Measurements from ENCODE around the gene FNBP1. TPM values are rescaled to one million over a fixed set of nuclear protein-coding genes. Genes with fewer than 3 reads are reported as not detected.
"Not testable (repeated sequence)": the region's sequence is repeated elsewhere in the genome, so short reads cannot be mapped to it uniquely, and the experiment has no call there.

Gene FNBP1
- total RNA-seq, 1 donor from 2014 or later: 34.9 TPM

DNA sequence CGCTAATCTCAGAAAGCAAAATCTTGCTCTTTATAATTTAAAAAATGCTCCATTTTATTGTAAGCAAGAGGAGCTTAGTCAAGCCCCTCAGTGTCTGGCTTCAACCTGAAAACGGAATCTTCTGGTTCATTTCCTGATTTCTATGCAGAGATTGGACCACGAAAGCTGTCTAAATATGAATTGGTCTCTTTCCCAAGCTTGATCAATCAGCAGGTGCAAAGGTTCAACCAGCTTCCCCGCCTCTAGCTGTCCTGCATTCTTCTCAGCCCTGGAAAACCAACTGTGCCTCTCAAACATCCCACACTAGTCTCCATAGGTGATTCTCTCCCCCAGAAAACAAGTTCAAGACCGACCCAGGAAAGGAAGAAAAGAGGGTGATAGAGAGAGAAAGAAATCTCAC, 34.5 kb downstream of the FNBP1 start:
- H3K27me3 Mint-ChIP-seq (ENCODE audit: insufficient read depth, low read depth): peaks cover 2% of the 10 kb centered on the region
- TF ChIP-seq, protein P1, sequence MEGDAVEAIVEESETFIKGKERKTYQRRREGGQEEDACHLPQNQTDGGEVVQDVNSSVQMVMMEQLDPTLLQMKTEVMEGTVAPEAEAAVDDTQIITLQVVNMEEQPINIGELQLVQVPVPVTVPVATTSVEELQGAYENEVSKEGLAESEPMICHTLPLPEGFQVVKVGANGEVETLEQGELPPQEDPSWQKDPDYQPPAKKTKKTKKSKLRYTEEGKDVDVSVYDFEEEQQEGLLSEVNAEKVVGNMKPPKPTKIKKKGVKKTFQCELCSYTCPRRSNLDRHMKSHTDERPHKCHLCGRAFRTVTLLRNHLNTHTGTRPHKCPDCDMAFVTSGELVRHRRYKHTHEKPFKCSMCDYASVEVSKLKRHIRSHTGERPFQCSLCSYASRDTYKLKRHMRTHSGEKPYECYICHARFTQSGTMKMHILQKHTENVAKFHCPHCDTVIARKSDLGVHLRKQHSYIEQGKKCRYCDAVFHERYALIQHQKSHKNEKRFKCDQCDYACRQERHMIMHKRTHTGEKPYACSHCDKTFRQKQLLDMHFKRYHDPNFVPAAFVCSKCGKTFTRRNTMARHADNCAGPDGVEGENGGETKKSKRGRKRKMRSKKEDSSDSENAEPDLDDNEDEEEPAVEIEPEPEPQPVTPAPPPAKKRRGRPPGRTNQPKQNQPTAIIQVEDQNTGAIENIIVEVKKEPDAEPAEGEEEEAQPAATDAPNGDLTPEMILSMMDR (IDR thresholded peaks at IDR 0.05): no peak
- TF ChIP-seq EZH2phosphoT487 (IDR thresholded peaks at IDR 0.05) (no peak), EZH2 (IDR thresholded peaks at IDR 0.05) (no peak)
- no peak overlapping the region for H3K4me2 ChIP-seq
- no peaks in the 10 kb centered on the region for H3K27me3 ChIP-seq
- peaks cover 17% of the 10 kb centered on the region for H3K79me2 ChIP-seq (ENCODE audit: low read depth)
- no peak overlapping the region for H3K4me3 Mint-ChIP-seq
- no peaks in the 10 kb centered on the region for H3K4me1 ChIP-seq
- no peak for DNase-seq (ENCODE audit: low spot score)
- peaks cover 8% of the 10 kb centered on the region for H3K36me3 Mint-ChIP-seq
- no peak overlapping the region for H3K27ac Mint-ChIP-seq
- no peak overlapping the region for H2AFZ ChIP-seq (replicated peaks)
- no peaks in the 10 kb centered on the region for H3K9me3 ChIP-seq (ENCODE audit: low read depth)
- no peak overlapping the region for H3K9ac ChIP-seq
- H3K9me3 Mint-ChIP-seq: peaks cover 9% of the 10 kb centered on the region
- H4K20me1 ChIP-seq (ENCODE audit: low read depth): peaks cover 27% of the 10 kb centered on the region
- peaks cover 3% of the 10 kb centered on the region for H3K4me1 Mint-ChIP-seq
- H3K4me3 ChIP-seq: no peak overlapping the region
- no peaks in the 10 kb centered on the region for H3K36me3 ChIP-seq
- H3F3A ChIP-seq (ENCODE audit: low read depth): no peaks in the 10 kb centered on the region
- no peak overlapping the region for H3K27ac ChIP-seq

DNA sequence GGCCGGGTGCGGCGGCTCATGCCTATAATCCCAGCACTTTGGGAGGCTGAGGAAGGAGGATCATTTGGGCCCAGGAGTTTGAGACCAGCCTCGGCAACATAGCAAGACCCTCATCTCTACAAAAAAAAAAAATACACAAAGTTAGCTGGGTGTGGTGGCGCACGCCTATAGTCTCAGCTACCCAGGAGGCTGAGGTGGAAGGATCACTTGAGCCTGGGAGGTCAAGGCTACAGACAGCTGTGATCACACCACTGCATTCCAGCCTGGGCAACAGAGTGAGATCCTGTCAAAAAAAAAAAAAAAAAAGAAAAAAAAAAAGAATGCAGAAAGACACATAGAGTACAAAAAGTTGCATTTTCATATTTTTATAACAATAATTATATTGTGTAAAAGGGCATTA, 36.0 kb downstream of the FNBP1 start:
- not testable (repeated sequence) for H3K9ac ChIP-seq; H2AFZ ChIP-seq (replicated peaks); H3K27me3 Mint-ChIP-seq (ENCODE audit: insufficient read depth, low read depth); H3K4me1 ChIP-seq; H3F3A ChIP-seq (ENCODE audit: low read depth); H3K9me3 ChIP-seq (ENCODE audit: low read depth); H3K4me1 Mint-ChIP-seq; H3K4me2 ChIP-seq; H3K27ac Mint-ChIP-seq; H3K4me3 Mint-ChIP-seq; H3K27me3 ChIP-seq; H3K9me3 Mint-ChIP-seq; H3K4me3 ChIP-seq; H3K36me3 ChIP-seq; H3K27ac ChIP-seq; DNase-seq (ENCODE audit: low spot score)
- Histone ChIP-seq H3K79me2 (ENCODE audit: low read depth) (peaks cover 19% of the 10 kb centered on the region), H4K20me1 (ENCODE audit: low read depth) (peaks cover 39% of the 10 kb centered on the region)
- H3K36me3 Mint-ChIP-seq: peaks cover 10% of the 10 kb centered on the region

DNA sequence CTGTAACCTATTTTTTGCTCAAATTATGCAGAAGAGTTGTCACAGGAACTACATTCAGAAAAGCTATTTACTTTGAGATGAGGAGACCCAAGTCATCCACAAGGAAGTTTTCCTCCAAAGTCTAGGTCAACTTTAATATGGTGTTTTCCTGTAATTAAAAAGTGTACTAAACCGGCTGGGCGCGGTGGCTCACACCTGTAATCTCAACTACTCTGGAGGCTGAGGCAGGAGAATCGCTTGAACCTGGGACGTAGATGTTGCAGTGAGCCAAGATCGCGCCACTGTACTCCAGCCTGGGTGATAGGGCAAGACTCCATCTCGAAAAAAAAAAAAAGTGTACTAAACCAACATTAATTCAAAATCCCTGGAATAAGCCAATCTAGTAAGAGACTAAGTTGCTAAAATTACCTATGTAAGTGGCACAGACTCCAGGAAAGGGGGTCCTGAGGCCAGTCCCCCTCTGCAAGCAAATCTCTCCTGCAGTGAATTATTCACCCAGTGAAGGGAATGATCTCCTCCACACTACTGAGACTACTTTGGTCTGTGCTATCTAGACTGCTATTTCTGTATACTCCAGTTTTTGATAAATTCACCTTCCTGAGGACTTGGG, 38.9 kb downstream of the FNBP1 start:
- Mint-ChIP-seq H3K9me3 (no peaks in the 10 kb centered on the region), H3K36me3 (peaks cover 4% of the 10 kb centered on the region), H3K4me1 (peaks cover 3% of the 10 kb centered on the region), H3K27me3 (ENCODE audit: insufficient read depth, low read depth) (no peaks in the 10 kb centered on the region), H3K4me3 (no peak overlapping the region), H3K27ac (no peak overlapping the region)
- H3K4me1 ChIP-seq: no peaks in the 10 kb centered on the region
- no peaks in the 10 kb centered on the region for H3K9me3 ChIP-seq (ENCODE audit: low read depth)
- no peak overlapping the region for H3K4me3 ChIP-seq
- TF ChIP-seq EZH2phosphoT487 (IDR thresholded peaks at IDR 0.05) (no peak), EZH2 (IDR thresholded peaks at IDR 0.05) (no peak)
- TF ChIP-seq, protein P1 (IDR thresholded peaks at IDR 0.05): no peak
- no peaks in the 10 kb centered on the region for H3K27me3 ChIP-seq
- H2AFZ ChIP-seq (replicated peaks): no peak overlapping the region
- peaks cover 25% of the 10 kb centered on the region for H4K20me1 ChIP-seq (ENCODE audit: low read depth)
- H3K9ac ChIP-seq: no peak overlapping the region
- no peaks in the 10 kb centered on the region for H3F3A ChIP-seq (ENCODE audit: low read depth)
- no peaks in the 10 kb centered on the region for H3K36me3 ChIP-seq
- no peak for DNase-seq (ENCODE audit: low spot score)
- H3K27ac ChIP-seq: no peak overlapping the region
- H3K4me2 ChIP-seq: no peak overlapping the region
- peaks cover 3% of the 10 kb centered on the region for H3K79me2 ChIP-seq (ENCODE audit: low read depth)

DNA sequence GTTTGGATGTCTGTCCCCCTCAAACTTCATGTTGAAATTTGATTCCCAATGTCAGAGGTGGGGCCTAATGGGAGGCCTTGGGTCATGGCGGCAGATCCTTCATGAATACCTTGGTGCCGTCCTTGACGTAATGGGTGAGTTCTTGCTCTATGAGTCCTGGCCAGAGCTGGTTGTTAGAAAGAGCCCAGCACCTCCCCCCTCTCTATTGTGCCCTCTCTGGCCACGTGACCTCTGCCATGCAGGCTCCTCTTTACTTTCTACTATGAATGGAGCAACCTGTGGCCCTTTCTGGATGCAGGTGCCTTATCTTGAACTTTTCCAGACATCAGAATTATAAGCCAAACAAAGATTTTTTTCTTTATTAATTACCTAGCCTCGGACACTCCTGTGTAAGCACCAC, 40.7 kb downstream of the FNBP1 start:
- DNase-seq (ENCODE audit: low spot score): no peak
- no peak overlapping the region for H3K27ac Mint-ChIP-seq

More for the DNA sequence above, 40.7 kb downstream of the FNBP1 start:
- Histone ChIP-seq H3K79me2 (ENCODE audit: low read depth) (peaks cover 8% of the 10 kb centered on the region), H3K4me2 (no peak overlapping the region), H3K4me1 (no peaks in the 10 kb centered on the region), H3K9me3 (ENCODE audit: low read depth) (no peaks in the 10 kb centered on the region), H4K20me1 (ENCODE audit: low read depth) (peaks cover 16% of the 10 kb centered on the region), H3K27ac (no peak overlapping the region), H2AFZ (replicated peaks) (no peak overlapping the region), H3F3A (ENCODE audit: low read depth) (no peaks in the 10 kb centered on the region), H3K27me3 (no peaks in the 10 kb centered on the region), H3K36me3 (no peaks in the 10 kb centered on the region), H3K4me3 (no peak overlapping the region), H3K9ac (no peak overlapping the region)
- H3K27me3 Mint-ChIP-seq (ENCODE audit: insufficient read depth, low read depth): no peaks in the 10 kb centered on the region
- peaks cover 3% of the 10 kb centered on the region for H3K9me3 Mint-ChIP-seq
- H3K4me3 Mint-ChIP-seq: no peak overlapping the region
- peaks cover 3% of the 10 kb centered on the region for H3K4me1 Mint-ChIP-seq
- TF ChIP-seq, protein P1 (IDR thresholded peaks at IDR 0.05): no peak
- TF ChIP-seq EZH2 (IDR thresholded peaks at IDR 0.05): no peak
- TF ChIP-seq EZH2phosphoT487 (IDR thresholded peaks at IDR 0.05): no peak
- peaks cover 7% of the 10 kb centered on the region for H3K36me3 Mint-ChIP-seq
